ENCODE measurements around the gene SEZ6.

The SEZ6 gene

GRCh38 chr17:29050176-29050575, 44.3 kb upstream of the SEZ6 start:
- no peak for TF ChIP-seq SNAI2 (CRISPR knock-in tag; IDR thresholded peaks at IDR 0.05)
- TF ChIP-seq ZNF565 (CRISPR knock-in tag; conservative IDR thresholded peaks at IDR 0.05; ENCODE audit: low read depth): no peak
- TF ChIP-seq ZNF8 (CRISPR knock-in tag; IDR thresholded peaks at IDR 0.05): no peak
- no peak for ATAC-seq

GRCh38 chr17:29049541-29050145, 43.8 kb upstream of the SEZ6 start:
- ATAC-seq: peak; percentile 10; the same call in 1 of the 3 replicates
- no peak for TF ChIP-seq BACH2 (CRISPR knock-in tag; IDR thresholded peaks at IDR 0.05; ENCODE audit: borderline replicate concordance)
- TF ChIP-seq TCF4 (CRISPR knock-in tag; IDR thresholded peaks at IDR 0.05; ENCODE audit: borderline replicate concordance): peak; percentile 33; the same call in 1 of the 2 replicates
- TF ChIP-seq ZNF8 (CRISPR knock-in tag; IDR thresholded peaks at IDR 0.05): no peak
- TF ChIP-seq PATZ1 (CRISPR knock-in tag; IDR thresholded peaks at IDR 0.05; ENCODE audit: borderline replicate concordance): no peak

- TF ChIP-seq TSHZ2 (CRISPR knock-in tag; IDR thresholded peaks at IDR 0.05): peak; percentile 99
- TF ChIP-seq TCF4 (CRISPR knock-in tag; IDR thresholded peaks at IDR 0.05; ENCODE audit: borderline replicate concordance): peak; percentile 99
- 0 out of 2 replicates have a peak, but pooled peaks have one; percentile 31 for TF ChIP-seq PPARA (CRISPR knock-in tag; IDR thresholded peaks at IDR 0.05; ENCODE audit: borderline replicate concordance)
- TF ChIP-seq PATZ1 (CRISPR knock-in tag; IDR thresholded peaks at IDR 0.05; ENCODE audit: borderline replicate concordance): no peak
- peak; percentile 95 for TF ChIP-seq ZNF70 (CRISPR knock-in tag; IDR thresholded peaks at IDR 0.05)
- TF ChIP-seq GLIS3 (CRISPR knock-in tag; IDR thresholded peaks at IDR 0.05): peak; percentile 38; the same call in 1 of the 2 replicates
- TF ChIP-seq ESRRG (CRISPR knock-in tag; IDR thresholded peaks at IDR 0.05): 0 out of 2 replicates have a peak, but pooled peaks have one; percentile 42
- no peak for TF ChIP-seq OSR1 (CRISPR knock-in tag; IDR thresholded peaks at IDR 0.05)
- no peak for TF ChIP-seq ZNF565 (CRISPR knock-in tag; conservative IDR thresholded peaks at IDR 0.05; ENCODE audit: low read depth)
- peak; percentile 82 for ATAC-seq
These were observed 42.9 kb upstream of the SEZ6 start for GRCh38 chr17:29048440-29049368.

- ATAC-seq: no peak
- TF ChIP-seq BACH2 (CRISPR knock-in tag; IDR thresholded peaks at IDR 0.05; ENCODE audit: borderline replicate concordance) (no peak), SNAI2 (CRISPR knock-in tag; IDR thresholded peaks at IDR 0.05) (no peak), ISL1 (CRISPR knock-in tag; IDR thresholded peaks at IDR 0.05) (no peak), ZNF70 (CRISPR knock-in tag; IDR thresholded peaks at IDR 0.05) (no peak), TSHZ2 (CRISPR knock-in tag; IDR thresholded peaks at IDR 0.05) (no peak), PATZ1 (CRISPR knock-in tag; IDR thresholded peaks at IDR 0.05; ENCODE audit: borderline replicate concordance) (no peak), TCF4 (CRISPR knock-in tag; IDR thresholded peaks at IDR 0.05; ENCODE audit: borderline replicate concordance) (no peak), ZNF565 (CRISPR knock-in tag; conservative IDR thresholded peaks at IDR 0.05; ENCODE audit: low read depth) (no peak), ARNTL (CRISPR knock-in tag; IDR thresholded peaks at IDR 0.05; ENCODE audit: borderline replicate concordance, low read depth) (no peak), GLIS3 (CRISPR knock-in tag; IDR thresholded peaks at IDR 0.05) (no peak)
These were observed 40.6 kb upstream of the SEZ6 start for GRCh38 chr17:29046473-29046839.

Data from SK-N-SH treated with all-trans-retinoic acid at 6 μM for 48 hours (cell line).